Heart left ventricle (tissue), 13 donors: ENCODE results near the gene THEM5.

Experiments
- CTCF ChIP-seq, 12 donors: fragments of 200-600 bp; sonication (generic) in 4 of 12; IDR thresholded peaks; one replicate each; pipeline versions ENCODE4 v1.5.0 to v1.8.0; 2018 to 2022; ENCODE audit warnings: antibody characterized with exemption in 12 of 12, mild to moderate bottlenecking in 5 of 12
- POLR2A ChIP-seq, 2 donors: fragments of 450-650 bp; IDR thresholded peaks; one replicate each; pipeline ENCODE4 v1.6.1; 2017; ENCODE audit warnings: antibody characterized with exemption in 2 of 2, mild to moderate bottlenecking in 2 of 2, moderate library complexity in 2 of 2
- donor health status: ischemic (EF 13 %, LVEDD 7.1; RV severe dilation, severe dysfunction).
- donor health status: DM: no; HTN: yes; CAD: no.
- donor health status: DM: no; HTN: no; CAD: no.
- donor health status: ischemic (EF 25% LVEDD 6.9; RV normal size, moderate dysfunction).
- donor health status: ischemic (EF 25% LVEDD 5.7; RV mildly dilated, moderate dysfunction).
- donor health status: ischemic (EF 35%, LVEDD 5.7; RV mildly dilated, moderate dysfunction).
- donor health status: nonischemic (EF 11% LVEDD 7.7; RV severe dilation, severe dysfunction).
- donor health status: DM: yes; HTN: yes; CAD: no.
- donor health status: PGD.
- donor health status: ischemic (EF 29% LVEDD 5.4; RV normal size, mild dysfunction).
- donor health status: nonischemic (EF 23%, LVEDD 6.1; RV moderate dilation, normal function).

- TF ChIP-seq CTCF (IDR thresholded peaks at IDR 0.05): no peak
- no peak for TF ChIP-seq POLR2A (IDR thresholded peaks at IDR 0.05)
These were observed 52.7 kb downstream of the THEM5 start for GRCh38 chr1:151800830-151801229.
